ENCODE data around the gene NIPA2.

The NIPA2 gene

DNA sequence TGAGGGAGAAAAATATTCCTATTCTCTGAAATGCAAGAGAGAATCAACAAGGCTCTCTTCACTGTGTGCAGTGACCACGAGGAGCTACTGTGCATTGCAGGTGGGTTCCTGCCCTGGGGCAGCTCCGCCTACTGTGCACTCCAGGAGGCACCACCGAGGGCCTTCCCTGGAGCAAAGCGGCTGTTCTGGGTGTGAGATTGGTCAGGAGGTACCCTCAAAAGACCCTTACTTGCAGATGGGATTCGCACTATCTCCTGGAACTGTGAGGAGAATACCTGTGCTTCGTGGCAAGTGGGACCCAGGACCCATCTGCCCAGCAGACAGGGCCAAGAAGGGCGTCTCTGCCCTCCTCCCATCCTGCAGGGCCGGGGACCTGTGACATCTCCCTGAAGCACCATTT, 72.8 kb downstream of the NIPA2 start:
- Histone ChIP-seq H4K20me1 (ENCODE audit: control insufficient read depth, insufficient read depth, low read depth, low read length) (no peaks in the 10 kb centered on the region), H3K4me2 (ENCODE audit: low read length) (no peak overlapping the region), H3K36me3 (ENCODE audit: control insufficient read depth, low read length) (no peaks in the 10 kb centered on the region), H3K4me1 (ENCODE audit: control insufficient read depth, low read length) (no peaks in the 10 kb centered on the region), H3K27ac (ENCODE audit: low read depth, low read length) (no peak overlapping the region), H3K27me3 (ENCODE audit: control insufficient read depth, low read length) (no peaks in the 10 kb centered on the region), H3F3A (ENCODE audit: control insufficient read depth, insufficient read depth) (no peaks in the 10 kb centered on the region), H3K9me3 (ENCODE audit: control insufficient read depth, insufficient read depth, low read length) (no peaks in the 10 kb centered on the region), H3K9me2 (replicated peaks; ENCODE audit: control insufficient read depth, low read length) (no peaks in the 10 kb centered on the region), H3K4me3 (ENCODE audit: low read length) (no peak overlapping the region), H3K79me2 (ENCODE audit: control insufficient read depth, low read length) (no peaks in the 10 kb centered on the region)
- no peak for TF ChIP-seq EZH2phosphoT487 (IDR thresholded peaks at IDR 0.05; ENCODE audit: borderline replicate concordance, low read length)
- TF ChIP-seq, protein P1, sequence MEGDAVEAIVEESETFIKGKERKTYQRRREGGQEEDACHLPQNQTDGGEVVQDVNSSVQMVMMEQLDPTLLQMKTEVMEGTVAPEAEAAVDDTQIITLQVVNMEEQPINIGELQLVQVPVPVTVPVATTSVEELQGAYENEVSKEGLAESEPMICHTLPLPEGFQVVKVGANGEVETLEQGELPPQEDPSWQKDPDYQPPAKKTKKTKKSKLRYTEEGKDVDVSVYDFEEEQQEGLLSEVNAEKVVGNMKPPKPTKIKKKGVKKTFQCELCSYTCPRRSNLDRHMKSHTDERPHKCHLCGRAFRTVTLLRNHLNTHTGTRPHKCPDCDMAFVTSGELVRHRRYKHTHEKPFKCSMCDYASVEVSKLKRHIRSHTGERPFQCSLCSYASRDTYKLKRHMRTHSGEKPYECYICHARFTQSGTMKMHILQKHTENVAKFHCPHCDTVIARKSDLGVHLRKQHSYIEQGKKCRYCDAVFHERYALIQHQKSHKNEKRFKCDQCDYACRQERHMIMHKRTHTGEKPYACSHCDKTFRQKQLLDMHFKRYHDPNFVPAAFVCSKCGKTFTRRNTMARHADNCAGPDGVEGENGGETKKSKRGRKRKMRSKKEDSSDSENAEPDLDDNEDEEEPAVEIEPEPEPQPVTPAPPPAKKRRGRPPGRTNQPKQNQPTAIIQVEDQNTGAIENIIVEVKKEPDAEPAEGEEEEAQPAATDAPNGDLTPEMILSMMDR (IDR thresholded peaks at IDR 0.05; ENCODE audit: low read depth, low read length, poor library complexity, severe bottlenecking) = no peak

DNA sequence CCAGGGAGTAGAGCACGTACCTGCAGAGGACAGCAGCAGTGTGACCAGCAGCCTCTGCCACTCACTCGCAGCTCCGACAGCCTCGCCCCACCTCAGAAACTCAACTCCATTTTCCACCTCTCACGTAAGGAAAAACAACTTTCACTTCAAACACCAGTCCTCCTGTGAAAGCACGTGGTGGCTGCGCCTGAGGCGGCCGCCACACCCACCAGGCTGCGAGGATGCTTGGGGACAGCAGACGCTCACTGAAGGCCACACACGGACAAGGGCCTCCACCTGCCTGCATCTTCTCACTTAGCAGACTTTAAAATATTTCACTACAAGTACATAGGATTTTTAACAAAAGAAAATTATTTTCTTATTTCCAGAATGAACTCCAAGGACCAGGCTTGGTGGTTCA, 73.8 kb downstream of the NIPA2 start:
- no peaks in the 10 kb centered on the region for H3K4me1 ChIP-seq (ENCODE audit: control insufficient read depth, low read length)
- no peaks in the 10 kb centered on the region for H3F3A ChIP-seq (ENCODE audit: control insufficient read depth, insufficient read depth)
- no peak overlapping the region for H3K4me3 ChIP-seq (ENCODE audit: low read length)
- no peak for TF ChIP-seq EZH2phosphoT487 (IDR thresholded peaks at IDR 0.05; ENCODE audit: borderline replicate concordance, low read length)
- TF ChIP-seq, protein P1 (IDR thresholded peaks at IDR 0.05; ENCODE audit: low read depth, low read length, poor library complexity, severe bottlenecking) = no peak
- H3K9me2 ChIP-seq (replicated peaks; ENCODE audit: control insufficient read depth, low read length) = no peaks in the 10 kb centered on the region
- no peaks in the 10 kb centered on the region for H3K9me3 ChIP-seq (ENCODE audit: control insufficient read depth, insufficient read depth, low read length)
- no peaks in the 10 kb centered on the region for H3K27me3 ChIP-seq (ENCODE audit: control insufficient read depth, low read length)
- H3K4me2 ChIP-seq (ENCODE audit: low read length) = no peak overlapping the region
- no peaks in the 10 kb centered on the region for H4K20me1 ChIP-seq (ENCODE audit: control insufficient read depth, insufficient read depth, low read depth, low read length)
- no peaks in the 10 kb centered on the region for H3K79me2 ChIP-seq (ENCODE audit: control insufficient read depth, low read length)
- H3K36me3 ChIP-seq (ENCODE audit: control insufficient read depth, low read length) = no peaks in the 10 kb centered on the region
- H3K27ac ChIP-seq (ENCODE audit: low read depth, low read length) = no peak overlapping the region

DNA sequence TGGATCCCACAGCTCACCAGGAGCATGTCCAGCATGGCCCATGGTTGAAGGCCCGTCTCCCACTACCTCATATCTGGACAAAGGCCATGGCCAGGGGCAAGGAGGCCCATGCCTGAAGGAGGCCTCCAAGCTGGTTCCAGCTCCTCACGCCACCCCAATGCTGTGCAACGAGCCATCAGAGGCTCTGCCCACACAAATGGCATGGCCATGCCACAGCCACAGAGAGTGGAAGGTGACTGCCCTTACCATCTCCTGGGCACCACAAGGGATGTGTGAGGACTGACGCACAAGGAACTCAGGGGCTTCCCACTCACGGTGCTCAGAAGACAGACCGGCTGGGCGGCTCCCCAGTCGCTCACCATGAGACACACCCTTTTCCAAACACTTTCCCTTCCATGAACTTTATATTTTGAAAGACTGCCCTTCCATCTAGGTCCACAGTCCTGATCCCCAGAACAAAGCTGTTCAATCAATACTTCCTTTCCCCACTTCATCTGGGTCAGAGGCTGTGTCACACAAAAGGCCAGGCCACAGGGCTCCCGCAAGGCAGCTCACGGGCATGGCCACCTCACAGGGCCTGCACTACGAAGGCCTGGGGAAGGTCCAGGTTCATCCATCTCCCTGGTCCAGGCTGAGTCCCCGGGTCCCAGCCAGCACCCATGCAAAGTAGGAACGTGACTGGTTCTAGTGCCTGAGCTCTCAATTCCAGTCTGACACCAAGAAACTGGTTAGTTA, 75.3 kb downstream of the NIPA2 start:
- H3K79me2 ChIP-seq (ENCODE audit: control insufficient read depth, low read length) = no peaks in the 10 kb centered on the region
- no peaks in the 10 kb centered on the region for H3K27me3 ChIP-seq (ENCODE audit: control insufficient read depth, low read length)
- H3F3A ChIP-seq (ENCODE audit: control insufficient read depth, insufficient read depth) = no peaks in the 10 kb centered on the region
- no peak for TF ChIP-seq EZH2phosphoT487 (IDR thresholded peaks at IDR 0.05; ENCODE audit: borderline replicate concordance, low read length)
- TF ChIP-seq, protein P1 (IDR thresholded peaks at IDR 0.05; ENCODE audit: low read depth, low read length, poor library complexity, severe bottlenecking) = no peak
- H4K20me1 ChIP-seq (ENCODE audit: control insufficient read depth, insufficient read depth, low read depth, low read length) = no peaks in the 10 kb centered on the region
- H3K4me1 ChIP-seq (ENCODE audit: control insufficient read depth, low read length) = no peaks in the 10 kb centered on the region
- H3K4me3 ChIP-seq (ENCODE audit: low read length) = no peak overlapping the region
- H3K9me3 ChIP-seq (ENCODE audit: control insufficient read depth, insufficient read depth, low read length) = no peaks in the 10 kb centered on the region
- no peaks in the 10 kb centered on the region for H3K36me3 ChIP-seq (ENCODE audit: control insufficient read depth, low read length)
- no peak overlapping the region for H3K27ac ChIP-seq (ENCODE audit: low read depth, low read length)
- H3K4me2 ChIP-seq (ENCODE audit: low read length) = no peak overlapping the region
- H3K9me2 ChIP-seq (replicated peaks; ENCODE audit: control insufficient read depth, low read length) = no peaks in the 10 kb centered on the region

All from DOHH2 (cell line).